Amniotic stem cell (primary cell): ENCODE data around the gene OXT.
"Not testable (repeated sequence)": the region's sequence is repeated elsewhere in the genome, so short reads cannot be mapped to it uniquely, and the experiment has no call there.

Experiments used
- DNase-seq: peaks from one replicate; lab custom pipeline; 2025; lab: John Stamatoyannopoulos, UW

The OXT gene

GRCh38 chr20:3047486-3048419 lies 23.7 kb upstream of the OXT start:
- no peak for DNase-seq

- DNase-seq, result no peak
Observed at GRCh38 chr20:3051385-3052019, 19.9 kb upstream of the OXT start.

- no peak for DNase-seq
Observed at GRCh38 chr20:3059489-3059888, 11.9 kb upstream of the OXT start.

- DNase-seq, result not testable (repeated sequence)
Observed at GRCh38 chr20:3064119-3064518, 7.3 kb upstream of the OXT start.

- no peak for DNase-seq
Observed at GRCh38 chr20:3067139-3068014, 4.0 kb upstream of the OXT start.

- no peak for DNase-seq
Observed at GRCh38 chr20:3068075-3068474, 3.3 kb upstream of the OXT start.

GRCh38 chr20:3068986-3069900 lies 2.2 kb upstream of the OXT start:
- no peak for DNase-seq

- no peak for DNase-seq
Observed at GRCh38 chr20:3070725-3071124, 695 bp upstream of the OXT start.

GRCh38 chr20:3071266-3071609 lies 182 bp upstream of the OXT start:
- DNase-seq, result no peak

GRCh38 chr20:3072530-3073250 lies 1.3 kb downstream of the OXT start:
- no peak for DNase-seq

- not testable (repeated sequence) for DNase-seq
Observed at GRCh38 chr20:3073251-3073643, 1.8 kb downstream of the OXT start.

GRCh38 chr20:3074812-3075211 lies 3.4 kb downstream of the OXT start:
- DNase-seq, result no peak

GRCh38 chr20:3075315-3075714 lies 3.9 kb downstream of the OXT start:
- DNase-seq, result not testable (repeated sequence)

- DNase-seq, result no peak
Observed at GRCh38 chr20:3077618-3078134, 6.3 kb downstream of the OXT start.

GRCh38 chr20:3080939-3081388 lies 9.5 kb downstream of the OXT start:
- DNase-seq, result no peak

- DNase-seq, result no peak
Observed at GRCh38 chr20:3081641-3082040, 10.2 kb downstream of the OXT start.

GRCh38 chr20:3082306-3082951 lies 11.0 kb downstream of the OXT start:
- no peak for DNase-seq

GRCh38 chr20:3082955-3083952 lies 11.8 kb downstream of the OXT start:
- DNase-seq, result no peak
